AG20443 (cell line): ENCODE measurements around the gene NUDT11.
"Not testable (repeated sequence)": the region's sequence is repeated elsewhere in the genome, so short reads cannot be mapped to it uniquely, and the experiment has no call there.

Source experiments
- DNase-seq: peaks from one replicate; pipeline ENCODE4 v3.0.0; 2012; ENCODE audit warnings: low spot score, mixed read lengths

NUDT11 gene

DNA sequence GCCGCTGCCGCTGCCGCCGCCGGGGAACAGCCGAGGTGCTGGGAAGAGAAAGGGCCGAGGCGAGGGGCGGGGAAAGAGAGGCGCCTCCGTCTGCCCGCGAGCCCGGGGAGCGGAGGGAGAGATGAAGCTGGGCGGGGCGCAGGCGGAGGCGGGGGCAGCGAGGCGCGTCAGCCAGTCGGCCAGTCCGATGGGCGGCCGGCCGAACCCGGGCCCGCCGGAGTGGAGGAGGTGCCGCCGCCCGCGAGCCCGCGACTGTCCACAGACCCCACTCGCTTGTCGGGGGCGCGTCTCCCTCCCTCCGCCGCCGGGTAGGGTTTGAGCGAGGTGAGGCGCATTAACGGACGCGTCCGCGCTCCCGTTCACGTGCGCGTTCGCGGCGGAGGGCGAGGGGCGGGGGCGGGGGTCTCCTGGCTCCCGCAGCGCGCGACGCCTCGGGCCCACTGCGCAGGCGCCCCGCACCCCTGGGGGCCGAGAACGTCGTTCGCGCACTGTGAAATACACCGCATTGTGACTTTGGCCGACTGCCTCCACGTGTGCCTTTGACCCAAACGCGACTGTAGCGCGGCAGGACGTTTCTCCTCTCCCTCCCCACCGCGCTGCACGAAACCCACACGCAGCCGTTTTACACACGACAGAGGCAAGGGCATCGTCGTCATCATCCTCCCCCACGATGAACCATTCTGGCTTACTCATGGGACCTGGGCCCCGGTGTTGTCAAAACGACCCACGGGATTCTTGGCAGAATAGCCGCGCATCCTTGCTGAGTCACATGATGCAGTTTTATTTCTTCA lies at the start of gene NUDT11:
Gene NUDT11 (minus strand): TSS at position 92 of the 791 bp plus-strand sequence. CDS start 148 bp downstream, outside the sequence.
- DNase-seq = peak; percentile 86

DNA sequence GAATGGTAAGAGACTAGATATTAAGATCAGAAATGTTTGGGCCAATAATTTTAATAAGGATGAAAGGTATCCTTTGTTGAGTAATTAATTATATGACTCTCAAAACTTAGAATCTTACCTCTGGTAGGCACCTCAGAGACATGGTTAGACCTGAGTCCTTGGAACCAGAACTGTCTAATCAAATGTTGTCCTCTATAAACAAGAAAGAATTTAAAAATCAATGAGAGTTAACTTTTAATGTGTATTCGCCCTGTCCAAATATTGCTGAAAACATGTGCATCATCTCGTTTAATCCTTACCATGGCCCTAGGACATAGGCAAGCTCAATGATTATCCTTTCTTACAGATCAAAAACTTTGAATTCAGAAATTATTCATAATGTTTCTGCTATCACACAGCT lies 24.0 kb upstream of the NUDT11 start:
- no peak for DNase-seq

- DNase-seq = not testable (repeated sequence)
Observed at GRCh38 chrX:51519131-51519530, 22.7 kb upstream of the NUDT11 start.

GRCh38 chrX:51507551-51507950 lies 11.2 kb upstream of the NUDT11 start:
- DNase-seq = no peak

GRCh38 chrX:51495701-51496488 lies 497 bp downstream of the NUDT11 start:
- peak; percentile 14 for DNase-seq

- no peak for DNase-seq
Observed at GRCh38 chrX:51494409-51494808, 2.0 kb downstream of the NUDT11 start.

GRCh38 chrX:51487960-51488267 lies 8.5 kb downstream of the NUDT11 start:
- DNase-seq = peak; percentile 5

DNA sequence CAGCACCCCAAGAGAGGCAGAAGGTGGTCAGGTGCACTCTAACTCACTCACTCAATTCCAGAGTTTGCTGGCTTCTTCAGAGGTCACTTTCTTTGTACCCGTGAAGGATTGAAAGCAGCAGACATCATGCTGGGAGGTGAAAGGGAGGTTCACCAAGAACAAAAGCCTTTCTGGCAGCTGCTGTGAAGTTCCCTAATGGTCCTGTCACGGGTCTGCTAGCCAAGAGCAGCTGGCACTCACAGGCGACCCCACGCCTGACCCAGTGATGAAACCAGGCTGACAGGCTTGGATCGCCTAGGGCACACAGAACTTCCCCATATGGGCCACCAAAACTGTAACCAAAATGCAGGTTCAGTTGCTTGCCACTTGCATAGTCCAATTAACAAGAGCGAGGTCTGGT lies 11.8 kb downstream of the NUDT11 start:
- DNase-seq = no peak

DNA sequence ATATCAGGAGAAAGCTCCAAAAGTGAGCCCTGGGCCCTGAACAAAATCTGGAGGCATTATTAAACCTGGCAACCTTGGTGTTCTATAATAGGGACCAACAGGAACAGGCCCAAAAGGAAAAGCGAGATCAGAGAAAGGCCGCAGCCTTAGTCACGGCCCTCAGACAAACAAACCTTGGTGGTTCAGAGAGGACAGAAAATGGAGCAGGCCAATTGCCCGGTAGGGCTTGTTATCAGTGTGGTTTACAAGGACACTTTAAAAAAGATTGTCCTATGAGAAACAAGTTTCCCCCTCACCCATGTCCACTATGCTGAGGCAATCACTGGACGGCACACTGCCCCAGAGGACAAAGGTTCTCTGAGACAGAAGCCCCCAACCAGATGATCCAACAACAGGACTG lies 14.0 kb downstream of the NUDT11 start:
- not testable (repeated sequence) for DNase-seq

DNA sequence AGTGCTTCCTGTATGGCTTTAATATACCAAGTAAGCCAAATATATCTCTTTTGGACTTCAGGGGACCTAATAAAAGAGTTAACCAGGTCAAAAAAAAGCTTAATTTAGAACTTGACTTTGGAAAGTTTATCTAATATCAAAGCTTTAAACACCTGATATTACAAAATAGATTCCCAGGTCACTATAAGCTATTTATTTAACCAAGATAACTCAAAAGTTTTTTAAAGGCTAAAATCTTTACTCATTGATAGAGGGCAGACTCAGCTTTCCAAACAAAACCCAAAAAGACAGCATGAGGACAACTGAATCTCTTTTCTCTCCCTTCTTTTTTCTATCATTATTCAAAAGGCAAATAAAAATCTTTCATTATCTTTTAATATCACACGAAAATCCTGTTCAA lies 19.5 kb downstream of the NUDT11 start:
- no peak for DNase-seq

- DNase-seq = no peak
Observed at GRCh38 chrX:51463322-51463721, 33.1 kb downstream of the NUDT11 start.

- DNase-seq = peak; percentile 9
Observed at GRCh38 chrX:51461053-51462044, 35.0 kb downstream of the NUDT11 start.

DNA sequence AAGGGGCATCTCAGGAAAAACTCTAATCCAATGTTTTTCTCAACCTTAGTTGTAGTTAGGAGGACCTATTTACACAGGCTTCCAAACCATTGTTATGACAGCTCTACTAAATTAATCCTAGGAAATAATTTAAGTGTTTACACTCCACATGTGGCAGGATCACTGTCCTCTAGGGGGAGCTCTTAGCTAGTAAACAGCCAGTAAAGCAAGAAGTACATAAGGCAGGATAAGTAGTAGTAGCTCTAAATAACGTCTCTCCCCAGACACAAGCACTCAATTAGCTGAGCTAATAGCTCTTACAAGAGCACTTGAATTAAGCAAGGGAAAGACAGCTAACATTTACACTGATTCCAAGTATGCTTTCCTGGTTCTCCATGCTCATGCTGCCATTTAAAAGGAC lies 37.3 kb downstream of the NUDT11 start:
- no peak for DNase-seq

- DNase-seq = no peak
Observed at GRCh38 chrX:51456814-51457213, 39.6 kb downstream of the NUDT11 start.

GRCh38 chrX:51456246-51456645 lies 40.1 kb downstream of the NUDT11 start:
- DNase-seq = no peak

GRCh38 chrX:51440365-51440764 lies 56.0 kb downstream of the NUDT11 start:
- DNase-seq = no peak
